NCI-H510A treated with DMSO at 0.1 percent for 48 hours (cell line): ENCODE data around the gene HSPA12A.

Source experiments
- DNase-seq: peaks from one replicate; lab custom pipeline; 2025; lab: John Stamatoyannopoulos, UW

The HSPA12A gene

GRCh38 chr10:116629340-116629739 is 113.0 kb downstream of the HSPA12A start:
- DNase-seq: no peak

- peak; percentile 5 for DNase-seq
Measured at GRCh38 chr10:116627386-116627933, 114.9 kb downstream of the HSPA12A start.

GRCh38 chr10:116626815-116627214 is 115.6 kb downstream of the HSPA12A start:
- no peak for DNase-seq

- DNase-seq: no peak
Measured at GRCh38 chr10:116625845-116626244, 116.5 kb downstream of the HSPA12A start.

GRCh38 chr10:116621934-116622655 is 120.3 kb downstream of the HSPA12A start:
- no peak for DNase-seq

- no peak for DNase-seq
Measured at GRCh38 chr10:116621476-116621875, 120.9 kb downstream of the HSPA12A start.
